CD4-positive, alpha-beta T cell treated with Interferon alpha-2 for 1 hour (primary cell): ENCODE data around the gene FBXO45.
A peak's percentile ranks its signal among the peaks of the same experiment; 100 is the strongest.
"Not testable (repeated sequence)": the region's sequence is repeated elsewhere in the genome, so short reads cannot be mapped to it uniquely, and the experiment has no call there.

Experiments used
- DNase-seq, 2 donors: peaks; one replicate each; pipeline ENCODE4 v3.0.0-alpha.2; 2020 to 2022

FBXO45 gene, protein sequence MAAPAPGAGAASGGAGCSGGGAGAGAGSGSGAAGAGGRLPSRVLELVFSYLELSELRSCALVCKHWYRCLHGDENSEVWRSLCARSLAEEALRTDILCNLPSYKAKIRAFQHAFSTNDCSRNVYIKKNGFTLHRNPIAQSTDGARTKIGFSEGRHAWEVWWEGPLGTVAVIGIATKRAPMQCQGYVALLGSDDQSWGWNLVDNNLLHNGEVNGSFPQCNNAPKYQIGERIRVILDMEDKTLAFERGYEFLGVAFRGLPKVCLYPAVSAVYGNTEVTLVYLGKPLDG

DNA sequence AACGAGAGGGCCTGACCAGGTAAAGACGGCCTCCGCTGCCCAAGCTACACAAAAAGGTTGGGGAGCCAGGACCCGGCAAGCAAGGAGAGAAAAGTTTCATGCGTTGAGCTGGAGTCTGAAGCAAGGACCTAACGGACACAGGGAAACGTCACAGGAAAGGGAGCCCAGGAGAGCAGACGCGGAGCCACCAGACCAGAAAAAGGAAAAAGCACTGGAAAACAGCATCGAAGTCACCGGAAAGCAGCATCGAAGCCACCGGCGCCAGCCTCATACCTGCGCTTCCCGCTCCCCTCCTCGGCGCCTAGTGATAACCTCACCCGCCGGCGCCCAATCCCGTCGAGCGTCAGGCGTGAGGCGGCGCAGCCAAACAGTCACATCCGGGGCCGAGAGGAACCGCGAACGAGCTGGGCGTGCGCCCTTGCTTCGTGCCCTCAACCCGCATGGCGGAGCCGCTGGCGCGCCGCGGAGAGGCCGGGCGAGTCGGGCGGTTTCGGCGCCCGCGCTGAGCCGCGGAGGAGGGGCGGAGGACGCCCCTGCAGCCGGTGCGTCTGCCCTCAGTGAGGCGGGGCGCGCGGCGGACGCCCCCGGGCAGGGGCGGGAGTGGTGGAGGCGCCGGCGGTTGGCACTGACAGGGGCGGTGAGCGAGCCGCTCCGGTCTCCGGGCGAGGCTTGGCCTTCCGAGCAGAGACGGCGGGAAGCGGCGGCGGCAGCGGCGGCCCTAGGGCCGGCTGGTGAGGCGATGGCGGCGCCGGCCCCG is at the start of gene FBXO45, which contains the start of gene WDR53:
FBXO45 (plus strand) TSS at position 415 of the 757 bp plus-strand sequence; CDS start at position 740, 325 bp downstream.
WDR53 (minus strand) TSS at position 309 of the 757 bp plus-strand sequence. CDS start 7,079 bp downstream, outside the sequence.
- peak; percentile 94 to 97 for DNase-seq

DNA sequence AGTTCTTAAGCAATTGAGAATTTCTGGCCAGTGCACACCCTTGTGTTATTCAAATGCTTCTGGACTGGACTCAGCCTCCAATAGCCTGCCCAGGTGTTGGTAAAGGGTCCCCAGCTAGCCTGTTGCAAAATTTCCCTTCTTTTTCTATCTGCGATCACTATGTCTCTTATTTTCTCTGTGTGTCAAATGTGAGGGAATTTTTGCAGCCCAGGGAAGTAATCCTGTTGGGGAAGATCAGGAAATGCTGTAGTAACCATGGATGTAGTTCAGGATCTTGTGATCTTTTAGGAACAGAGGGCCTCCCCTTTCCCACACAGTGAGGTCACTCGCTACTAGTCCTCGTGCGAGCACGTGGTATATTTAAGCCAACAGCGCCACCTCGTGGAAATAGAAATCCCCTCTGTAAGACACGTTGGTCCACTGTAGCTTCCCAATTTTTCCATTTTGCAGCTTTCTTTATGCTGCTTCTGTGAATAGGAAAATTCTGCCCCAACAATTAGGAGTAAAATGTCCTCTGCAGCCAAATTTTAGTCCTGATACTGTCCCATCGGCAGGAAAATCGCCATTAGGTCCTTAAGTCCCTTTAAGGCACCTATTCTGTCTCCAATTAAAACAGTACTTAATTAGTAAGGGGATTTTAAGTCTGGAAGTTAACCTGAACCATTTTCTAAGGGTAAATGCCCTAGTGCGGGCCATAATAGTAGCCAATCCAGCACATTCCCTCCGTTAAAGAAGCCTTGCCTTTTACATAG is 49.3 kb upstream of the FBXO45 start:
- DNase-seq = peak; percentile 29 to 67

DNA sequence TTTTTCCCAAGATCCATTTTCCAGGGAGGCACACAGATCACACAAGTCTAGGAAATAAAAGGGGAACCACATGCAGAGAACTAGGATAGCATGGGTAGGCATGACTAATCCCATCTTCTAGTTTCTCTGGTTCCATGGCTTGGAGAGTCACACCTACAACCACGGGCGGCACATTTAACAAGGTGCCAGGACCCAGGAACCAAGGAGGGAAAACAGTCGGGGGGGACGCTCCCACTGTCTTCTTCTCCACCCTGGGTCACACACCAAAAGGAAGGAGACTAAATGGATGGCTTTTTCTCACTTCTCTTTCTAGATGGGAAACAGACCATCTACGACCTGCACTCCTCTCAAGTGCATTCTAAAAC is 48.8 kb upstream of the FBXO45 start:
- peak in 1 of 2 donors; percentile 23 for DNase-seq

DNA sequence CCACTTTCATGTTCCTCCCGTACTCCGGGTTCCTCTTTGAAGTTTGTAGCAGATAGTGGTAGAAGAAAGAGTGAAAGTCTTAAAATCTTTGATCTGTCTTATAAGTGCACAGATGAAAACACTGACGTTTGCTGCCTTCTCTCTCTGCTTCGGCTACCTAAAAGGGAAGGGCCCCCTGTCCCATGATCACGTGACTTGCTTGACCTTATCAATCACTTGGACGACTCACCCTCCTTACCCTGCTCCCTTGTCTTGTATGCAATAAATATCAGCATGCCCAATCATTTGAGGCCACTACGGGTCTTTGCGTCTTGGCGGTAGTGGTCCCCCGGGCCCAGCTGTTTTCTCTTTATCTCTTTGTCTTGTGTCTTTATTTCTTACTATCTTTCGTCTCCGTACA is 47.2 kb upstream of the FBXO45 start:
- not testable (repeated sequence) for DNase-seq

DNA sequence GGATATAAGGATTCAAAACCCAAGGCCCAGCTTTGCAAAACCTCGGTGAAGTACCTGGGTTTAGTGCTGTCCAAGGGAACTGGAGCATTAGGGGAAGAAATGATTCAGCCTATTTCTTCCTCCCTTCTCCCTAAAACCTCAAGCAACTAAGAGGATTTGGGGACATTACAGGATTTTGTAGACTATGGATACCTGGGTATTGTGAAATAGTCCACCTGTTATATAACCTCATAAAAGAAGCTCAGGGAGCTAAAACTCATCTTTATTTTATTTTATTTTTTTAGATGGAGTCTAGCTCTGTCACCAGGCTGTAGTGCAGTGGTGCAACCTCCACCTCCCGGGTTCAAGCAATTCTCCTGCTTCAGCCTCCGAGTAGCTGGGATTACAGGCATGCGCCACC is 44.6 kb upstream of the FBXO45 start:
- DNase-seq = no peak

DNA sequence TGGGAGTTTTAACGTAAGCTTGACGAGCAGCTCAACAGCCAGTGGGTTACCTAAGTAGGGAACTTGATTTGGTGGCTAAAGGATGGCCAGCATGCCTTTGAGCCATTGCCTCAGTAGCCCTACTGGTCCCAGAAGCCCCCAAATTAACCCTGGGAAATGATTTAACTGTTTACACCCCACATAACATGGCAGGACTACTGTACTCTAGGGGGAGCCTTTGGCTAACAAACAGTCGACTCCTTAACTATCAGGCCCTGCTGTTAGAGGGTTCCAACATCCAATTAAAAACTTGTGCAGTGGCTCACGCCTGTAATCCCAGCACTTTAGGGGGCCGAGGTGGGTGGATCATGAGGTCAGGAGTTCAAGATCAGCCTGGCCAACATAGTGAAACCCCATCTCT is 43.9 kb upstream of the FBXO45 start:
- DNase-seq = no peak

DNA sequence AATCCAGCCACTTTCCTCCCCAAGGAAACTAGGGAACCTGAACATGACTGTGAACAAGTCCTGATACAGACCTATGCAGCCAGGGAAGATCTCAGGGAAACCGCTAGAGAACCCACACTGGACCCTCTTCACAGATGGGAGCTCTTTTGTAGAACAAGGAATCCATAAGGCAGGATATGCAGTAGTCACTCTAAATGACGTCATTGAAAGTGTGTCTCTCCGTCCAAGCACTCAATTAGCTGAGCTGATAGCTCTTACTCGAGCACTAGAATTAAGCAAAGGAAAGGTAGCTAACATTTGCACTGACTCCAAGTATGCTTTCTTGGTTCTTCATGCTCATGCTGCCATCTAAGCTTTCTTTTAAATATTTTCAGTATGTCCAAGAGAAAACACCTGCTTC is 43.3 kb upstream of the FBXO45 start:
- DNase-seq = no peak

DNA sequence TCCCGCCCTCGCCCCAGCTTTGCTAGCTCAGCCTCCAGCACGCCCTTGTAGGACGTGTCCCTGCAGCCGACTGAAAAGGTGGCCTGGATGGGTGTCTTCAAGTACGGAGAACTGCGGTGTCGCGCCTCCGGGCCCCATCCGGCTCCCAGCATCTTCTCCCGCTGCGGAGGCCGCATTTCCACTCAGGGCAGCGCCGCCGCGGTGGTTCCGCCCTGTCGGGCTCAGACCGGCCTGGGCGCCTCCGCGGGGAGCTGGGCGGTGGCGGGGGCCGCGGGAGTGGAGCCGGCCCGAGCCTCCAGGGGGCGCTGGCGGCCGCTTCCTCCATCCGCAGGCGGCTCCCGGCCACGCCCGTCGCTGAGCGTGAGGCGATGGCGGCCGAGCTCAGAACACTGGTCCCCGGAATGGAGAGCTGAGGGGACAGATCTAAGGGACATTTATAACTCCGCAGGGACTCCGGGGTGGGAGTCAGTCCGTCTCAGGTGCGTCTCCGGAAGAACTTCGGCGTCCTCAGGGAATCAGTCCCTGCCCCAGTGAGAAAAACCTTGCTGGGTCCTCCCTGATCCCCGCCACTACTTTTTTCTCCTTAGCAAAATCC is 39.7 kb upstream of the FBXO45 start:
- DNase-seq = peak; percentile 57 to 78

DNA sequence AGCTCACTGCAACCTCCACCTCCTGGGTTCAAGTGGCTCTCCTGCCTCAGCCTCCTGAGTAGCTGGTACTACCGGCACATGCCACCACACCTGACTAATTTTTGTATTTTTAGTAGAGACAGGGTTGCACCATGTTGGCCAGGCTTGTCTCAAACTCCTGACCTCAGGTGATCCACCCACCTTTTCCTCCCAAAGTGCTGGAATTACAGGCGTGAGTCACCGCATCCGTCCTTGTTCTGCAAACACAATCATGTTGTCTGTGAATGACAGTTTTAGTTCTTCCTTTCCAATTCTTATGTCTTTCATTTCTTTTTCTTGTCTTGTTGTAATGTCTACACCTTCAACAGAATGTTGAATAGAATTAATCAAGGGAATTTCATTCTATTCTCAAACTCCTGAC is 37.0 kb upstream of the FBXO45 start:
- no peak for DNase-seq

DNA sequence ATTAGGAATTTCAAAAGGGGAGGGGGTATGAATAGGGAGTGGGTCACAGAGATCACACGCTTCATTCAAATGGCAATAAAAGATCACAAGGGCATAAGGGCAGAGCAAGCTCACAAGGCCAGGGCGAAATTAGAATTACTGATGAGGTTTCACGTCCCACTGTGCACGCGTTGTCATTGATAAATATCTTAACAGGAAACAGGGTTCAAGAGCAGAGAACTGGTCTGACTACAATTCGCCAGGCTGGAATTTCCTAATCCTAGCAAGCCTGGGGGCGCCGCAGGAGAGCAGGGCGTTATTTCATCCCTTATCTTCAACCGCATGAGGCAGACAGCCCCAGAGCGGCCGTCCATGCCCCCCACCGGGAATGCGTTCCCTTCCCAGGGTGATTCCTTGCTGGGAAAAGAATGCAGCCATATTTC is 35.2 kb upstream of the FBXO45 start:
- no peak for DNase-seq

DNA sequence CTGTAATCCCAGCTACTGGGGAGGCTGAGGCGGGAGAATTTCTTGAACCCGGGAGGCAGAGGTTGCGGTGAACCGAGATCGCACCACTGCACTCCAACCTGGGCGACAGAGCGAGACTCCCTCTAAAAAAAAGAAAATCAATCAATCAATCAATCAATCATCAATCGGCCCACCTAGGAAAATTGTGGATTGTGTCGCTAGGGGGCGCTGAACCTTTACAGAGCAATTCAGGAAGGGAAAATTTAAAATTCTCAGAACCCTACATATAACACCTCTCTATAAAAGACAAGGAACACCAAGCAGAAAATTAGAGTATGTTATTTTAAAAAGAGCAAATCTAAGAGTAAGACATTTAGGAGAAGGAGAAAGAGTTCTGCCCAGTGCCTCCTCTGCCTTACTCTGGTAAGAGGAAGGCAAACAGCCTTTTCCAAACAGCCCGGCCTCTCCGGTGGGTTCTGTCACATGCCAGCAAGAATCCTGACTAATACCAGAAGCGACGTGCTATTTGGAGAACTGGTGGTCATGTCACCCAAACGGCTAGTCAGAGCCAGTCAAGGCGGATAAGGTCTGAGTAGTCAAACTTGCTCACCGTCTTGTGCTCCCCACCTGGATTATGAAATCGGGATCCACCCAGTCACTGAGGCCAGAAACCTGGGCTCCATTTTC is 31.0 kb upstream of the FBXO45 start:
- peak; percentile 23 to 68 for DNase-seq

DNA sequence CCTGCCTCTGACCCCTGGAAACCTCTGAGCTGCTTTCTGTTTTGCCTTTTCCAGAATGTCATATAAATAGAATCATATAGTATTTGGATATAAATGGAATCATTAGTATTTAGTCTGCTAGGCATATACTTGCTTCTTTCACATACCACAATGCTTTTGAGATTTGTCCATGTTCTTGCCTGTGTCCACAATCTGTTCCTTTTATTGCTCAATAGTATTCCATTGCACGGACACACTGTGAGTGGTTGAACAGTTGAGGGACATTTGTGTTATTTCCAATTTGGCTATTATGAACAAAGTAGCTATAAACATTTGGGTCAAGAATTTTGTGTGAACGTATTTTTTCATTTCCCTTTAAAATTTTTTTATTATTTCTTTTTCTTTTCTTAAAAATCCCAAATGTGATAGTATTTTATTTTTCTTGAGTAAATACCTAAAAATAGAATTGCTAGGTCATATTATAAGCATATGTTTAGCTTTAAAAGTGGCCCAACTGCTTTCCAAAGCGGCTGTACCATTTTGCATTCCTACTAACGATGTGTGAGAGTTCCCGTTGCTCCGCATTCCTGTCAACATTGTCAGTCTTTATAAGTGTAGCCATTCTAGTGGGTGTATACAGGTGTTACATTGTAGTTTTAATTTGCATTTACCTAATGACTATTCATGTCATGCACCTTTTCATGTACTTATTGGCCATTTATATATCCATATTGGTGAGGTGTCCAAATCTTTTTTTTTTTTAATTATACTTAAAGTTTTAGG is 26.6 kb upstream of the FBXO45 start:
- DNase-seq = no peak

DNA sequence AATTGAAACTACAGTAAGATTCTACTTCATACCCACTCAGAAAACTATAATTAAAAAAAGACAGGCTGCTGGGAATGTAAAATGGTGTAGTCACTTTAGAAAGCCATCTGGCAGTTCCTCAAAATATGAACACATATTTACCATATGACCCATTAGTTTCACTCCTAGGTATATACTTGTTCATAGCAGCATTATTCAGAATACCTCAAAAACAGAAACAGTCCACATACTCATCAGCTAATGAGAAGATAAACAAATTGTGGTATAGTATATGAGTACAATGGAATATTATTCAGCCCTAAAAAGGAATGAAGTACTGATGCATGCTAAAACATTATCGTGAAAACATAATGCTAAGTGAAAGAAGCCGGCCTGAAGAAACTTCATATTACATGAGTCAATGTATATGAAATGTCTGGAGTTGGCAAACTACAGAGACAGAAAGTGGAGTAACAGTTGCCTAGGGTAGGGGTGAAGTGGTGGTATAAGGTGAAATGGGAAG is 23.9 kb upstream of the FBXO45 start:
- DNase-seq = no peak

DNA sequence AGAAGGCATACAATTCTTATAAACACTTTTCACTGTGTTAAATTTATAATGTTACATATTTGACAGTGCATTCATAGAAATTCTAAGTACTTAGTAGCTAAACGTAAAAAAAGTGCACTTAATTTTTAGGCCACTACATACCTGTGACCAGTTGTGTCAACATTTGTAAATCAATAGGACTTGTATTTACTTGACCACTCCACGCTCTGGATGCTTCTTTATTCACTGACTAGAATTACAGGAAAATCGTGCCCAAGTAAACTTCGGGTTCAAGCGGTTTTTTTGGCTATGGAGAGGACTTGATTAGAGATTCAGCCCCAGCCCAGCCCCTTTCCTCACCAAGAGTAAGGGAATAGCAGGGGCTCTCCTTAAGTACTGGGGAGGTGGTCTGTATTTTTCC is 21.9 kb upstream of the FBXO45 start:
- DNase-seq = no peak

DNA sequence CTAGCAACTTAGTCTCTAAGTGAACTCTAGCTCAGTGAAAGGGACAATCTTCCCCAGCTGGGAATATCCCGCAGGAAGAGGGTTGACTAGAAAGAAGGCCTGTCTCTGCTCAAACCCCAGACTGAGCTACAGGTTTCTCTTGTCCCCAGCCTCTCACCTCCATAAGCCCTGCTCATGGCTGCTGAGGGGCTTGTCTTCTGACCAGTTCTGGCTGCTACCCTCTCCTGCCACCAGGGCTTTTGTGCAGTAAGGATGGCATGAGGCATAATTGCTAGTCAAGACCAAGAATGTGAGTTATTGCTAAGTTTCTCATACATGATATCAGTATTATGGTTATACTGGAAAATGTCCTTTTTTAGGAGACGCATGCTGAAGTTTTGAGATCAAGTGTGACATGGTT is 21.4 kb upstream of the FBXO45 start:
- DNase-seq = no peak

DNA sequence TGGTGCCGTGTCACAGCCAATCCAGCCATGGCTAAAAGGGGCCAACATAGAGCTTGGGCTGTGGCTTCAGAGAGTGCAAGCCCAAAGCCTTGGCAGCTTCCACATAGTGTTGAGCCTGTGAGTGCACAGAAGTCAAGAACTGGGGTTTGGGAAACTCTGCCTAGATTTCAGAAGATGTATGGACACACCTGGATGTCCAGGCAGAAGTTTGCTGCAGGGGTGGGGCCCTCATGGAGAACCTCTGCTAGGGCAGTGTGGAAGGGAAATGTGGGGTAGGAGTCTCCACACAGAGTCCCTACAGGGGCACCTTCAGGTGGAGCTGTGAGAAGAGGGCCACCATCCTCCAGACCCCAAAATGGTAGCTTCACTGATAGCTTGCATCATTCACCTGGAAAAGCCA is 19.1 kb upstream of the FBXO45 start:
- DNase-seq = not testable (repeated sequence)

DNA sequence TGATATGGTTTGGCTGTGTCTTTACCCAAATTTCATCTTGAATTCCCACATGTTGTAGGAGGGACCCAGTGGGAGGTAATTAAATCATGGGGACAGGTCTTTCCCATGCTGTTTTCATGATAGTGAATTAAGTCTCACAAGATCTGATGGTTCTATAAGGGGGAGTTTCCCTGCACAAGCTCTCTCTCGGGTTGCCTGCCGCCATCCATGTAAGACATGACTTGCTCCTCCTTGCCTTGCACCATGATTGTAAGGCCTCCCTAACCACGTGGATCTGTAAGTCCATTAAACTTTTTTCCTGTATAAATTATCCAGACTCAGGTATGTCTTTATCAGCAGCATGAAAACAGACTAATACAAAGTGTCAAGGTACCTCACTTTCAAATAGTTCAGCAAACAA is 18.3 kb upstream of the FBXO45 start:
- DNase-seq = not testable (repeated sequence)

DNA sequence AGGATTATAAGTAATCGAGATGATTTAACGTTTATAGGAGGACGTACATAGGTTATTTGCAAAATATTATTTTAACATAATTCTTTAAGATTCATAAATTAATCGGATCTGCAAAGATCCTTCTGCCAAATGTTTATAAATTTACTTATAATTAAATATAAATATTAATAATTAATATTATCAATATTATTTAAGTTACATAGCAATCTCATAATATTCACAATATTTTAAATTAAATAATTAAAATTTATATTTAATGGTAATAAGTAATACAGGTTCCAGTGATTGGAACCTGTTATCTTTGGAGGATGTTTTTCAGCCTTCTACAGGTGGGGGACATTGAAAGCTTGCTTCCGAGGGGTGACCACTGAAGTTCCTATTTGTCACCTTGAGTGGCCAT is 16.2 kb upstream of the FBXO45 start:
- no peak for DNase-seq

DNA sequence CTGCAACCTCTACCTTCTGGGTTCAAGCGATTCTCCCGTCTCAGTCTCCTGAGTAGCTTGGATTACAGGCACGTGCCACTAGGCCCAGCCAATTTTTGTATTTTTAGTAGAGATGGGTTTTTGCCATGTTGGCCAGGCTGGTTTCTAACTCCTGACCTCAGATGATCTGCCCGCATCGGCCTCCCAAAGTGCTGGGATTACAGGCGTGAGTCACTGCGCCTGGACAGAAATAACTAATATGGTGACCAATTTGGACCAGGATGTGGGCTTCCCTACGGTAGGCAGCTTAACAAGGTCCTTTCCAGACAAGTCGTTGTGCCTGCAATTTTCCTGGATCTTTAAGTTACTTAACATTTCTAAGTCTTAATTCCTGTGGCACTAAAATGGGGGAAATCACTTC is 14.9 kb upstream of the FBXO45 start:
- DNase-seq = no peak

DNA sequence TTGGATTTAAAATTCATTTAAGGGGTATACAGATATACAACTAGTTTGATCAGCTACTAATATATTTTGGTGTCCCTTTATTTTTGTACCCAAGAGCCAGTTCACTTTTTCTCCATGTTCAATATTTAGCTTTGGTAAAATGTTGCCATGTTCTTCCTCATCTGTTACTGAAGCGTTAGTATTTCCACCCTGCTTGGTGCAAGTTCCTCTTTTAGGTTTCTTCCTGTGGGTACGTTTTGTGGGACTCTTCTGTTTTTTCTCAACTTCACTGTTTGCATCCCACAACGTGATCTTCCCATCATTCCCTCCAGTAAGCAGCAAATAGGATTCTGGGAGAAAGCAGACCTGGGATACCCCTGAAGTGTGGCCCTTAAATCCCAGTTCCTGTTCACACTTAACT is 14.3 kb upstream of the FBXO45 start:
- no peak for DNase-seq

DNA sequence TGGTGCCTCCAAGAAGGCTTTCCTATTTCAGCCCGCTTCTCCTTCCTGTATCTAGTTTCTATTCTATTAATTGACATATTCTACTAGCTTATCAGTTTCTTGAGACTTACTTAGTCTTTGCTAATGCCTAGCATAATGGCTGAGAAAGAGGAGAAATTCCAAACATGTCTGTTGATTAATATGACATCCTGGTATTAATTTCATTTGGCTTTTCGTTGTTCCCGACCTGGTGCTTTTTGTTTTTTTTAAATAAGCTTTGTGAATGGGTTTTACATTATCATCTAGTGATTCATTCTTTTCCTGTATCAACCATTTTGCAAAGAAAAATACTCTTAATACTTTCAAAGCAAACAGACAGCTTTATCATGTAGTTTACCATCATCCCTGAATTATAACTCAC is 13.2 kb upstream of the FBXO45 start:
- no peak for DNase-seq

DNA sequence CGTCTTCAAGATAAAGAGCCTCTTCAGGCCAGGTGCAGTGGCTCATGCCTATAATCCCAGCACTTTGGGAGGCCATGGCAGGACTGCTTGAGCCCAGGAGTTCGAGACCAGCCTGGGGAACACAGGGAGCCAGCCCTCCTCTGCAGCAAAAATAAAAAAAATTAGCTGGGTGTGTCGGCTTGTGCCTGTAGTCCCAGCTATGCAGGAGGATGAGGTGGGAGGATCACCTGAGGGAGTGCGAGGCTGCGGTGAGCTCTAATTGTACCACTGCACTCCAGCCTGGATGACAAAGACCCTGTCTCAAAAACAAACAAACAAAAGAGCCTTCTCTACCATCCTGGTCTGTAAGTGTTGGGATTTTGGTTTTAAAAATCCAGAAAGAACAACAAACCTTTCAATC is 11.2 kb upstream of the FBXO45 start:
- no peak for DNase-seq
